GM11168 (cell line): Measurements from ENCODE around the gene PPARA.
"Not testable (repeated sequence)": the region's sequence is repeated elsewhere in the genome, so short reads cannot be mapped to it uniquely, and the experiment has no call there.

Experiments used
- in situ Hi-C: fragments of 300-500 bp; cut with MboI; formaldehyde crosslinking; loops from one replicate; pipeline ENCODE4 v1.12.0; 2022; ENCODE audit warnings: low sequenced_read_pairs; ENCODE audit not compliant: unreplicated experiment

The PPARA gene

GRCh38 chr22:46198274-46198673 is 47.9 kb downstream of the PPARA start:
- in situ Hi-C loops = no loop called here

GRCh38 chr22:46198806-46199205 is 48.5 kb downstream of the PPARA start:
- in situ Hi-C loops = not testable (repeated sequence)

GRCh38 chr22:46201059-46201757 is 50.9 kb downstream of the PPARA start:
- in situ Hi-C loops = no loop called here

- in situ Hi-C loops = no loop called here
Measured at GRCh38 chr22:46202897-46203600, 52.7 kb downstream of the PPARA start.

GRCh38 chr22:46203601-46203980 is 53.3 kb downstream of the PPARA start:
- in situ Hi-C loops = no loop called here

- in situ Hi-C loops = no loop called here
Measured at GRCh38 chr22:46209262-46209661, 58.9 kb downstream of the PPARA start.

- in situ Hi-C loops = no loop called here
Measured at GRCh38 chr22:46212195-46212594, 61.9 kb downstream of the PPARA start.

- in situ Hi-C loops = no loop called here
Measured at GRCh38 chr22:46213052-46213451, 62.7 kb downstream of the PPARA start.

- in situ Hi-C loops = no loop called here
Measured at GRCh38 chr22:46214149-46214548, 63.8 kb downstream of the PPARA start.

- in situ Hi-C loops = no loop called here
Measured at GRCh38 chr22:46214616-46215015, 64.3 kb downstream of the PPARA start.

- in situ Hi-C loops = no loop called here
Measured at GRCh38 chr22:46219636-46220035, 69.3 kb downstream of the PPARA start.

GRCh38 chr22:46220921-46221320 is 70.6 kb downstream of the PPARA start:
- in situ Hi-C loops = no loop called here

GRCh38 chr22:46224044-46224897 is 73.9 kb downstream of the PPARA start:
- in situ Hi-C loops = no loop called here

- in situ Hi-C loops = no loop called here
Measured at GRCh38 chr22:46224898-46225290, 74.6 kb downstream of the PPARA start.

GRCh38 chr22:46225631-46226030 is 75.3 kb downstream of the PPARA start:
- in situ Hi-C loops = no loop called here

- in situ Hi-C loops = no loop called here
Measured at GRCh38 chr22:46226577-46226976, 76.3 kb downstream of the PPARA start.

- in situ Hi-C loops = no loop called here
Measured at GRCh38 chr22:46229701-46230100, 79.4 kb downstream of the PPARA start.

GRCh38 chr22:46230262-46230901 is 80.1 kb downstream of the PPARA start:
- in situ Hi-C loops = no loop called here

- in situ Hi-C loops = no loop called here
Measured at GRCh38 chr22:46233231-46233630, 82.9 kb downstream of the PPARA start.

- in situ Hi-C loops = no loop called here
Measured at GRCh38 chr22:46234969-46235368, 84.6 kb downstream of the PPARA start.
